Kidney tubule cell (primary cell): Measurements from ENCODE around the gene ARVCF.

ENCODE experiments used
- DNase-seq: peaks from one replicate; pipeline ENCODE4 v3.0.0-alpha.2; 2018; ENCODE audit warnings: low spot score

The ARVCF gene

GRCh38 chr22:19998991-19999820 lies 17.4 kb downstream of the ARVCF start:
- DNase-seq, result no peak

GRCh38 chr22:19998232-19998951 lies 18.2 kb downstream of the ARVCF start:
- DNase-seq, result no peak

GRCh38 chr22:19997561-19998231 lies 18.9 kb downstream of the ARVCF start:
- no peak for DNase-seq

GRCh38 chr22:19996694-19997384 lies 19.8 kb downstream of the ARVCF start:
- no peak for DNase-seq

GRCh38 chr22:19995611-19996339 lies 20.8 kb downstream of the ARVCF start:
- no peak for DNase-seq

DNA sequence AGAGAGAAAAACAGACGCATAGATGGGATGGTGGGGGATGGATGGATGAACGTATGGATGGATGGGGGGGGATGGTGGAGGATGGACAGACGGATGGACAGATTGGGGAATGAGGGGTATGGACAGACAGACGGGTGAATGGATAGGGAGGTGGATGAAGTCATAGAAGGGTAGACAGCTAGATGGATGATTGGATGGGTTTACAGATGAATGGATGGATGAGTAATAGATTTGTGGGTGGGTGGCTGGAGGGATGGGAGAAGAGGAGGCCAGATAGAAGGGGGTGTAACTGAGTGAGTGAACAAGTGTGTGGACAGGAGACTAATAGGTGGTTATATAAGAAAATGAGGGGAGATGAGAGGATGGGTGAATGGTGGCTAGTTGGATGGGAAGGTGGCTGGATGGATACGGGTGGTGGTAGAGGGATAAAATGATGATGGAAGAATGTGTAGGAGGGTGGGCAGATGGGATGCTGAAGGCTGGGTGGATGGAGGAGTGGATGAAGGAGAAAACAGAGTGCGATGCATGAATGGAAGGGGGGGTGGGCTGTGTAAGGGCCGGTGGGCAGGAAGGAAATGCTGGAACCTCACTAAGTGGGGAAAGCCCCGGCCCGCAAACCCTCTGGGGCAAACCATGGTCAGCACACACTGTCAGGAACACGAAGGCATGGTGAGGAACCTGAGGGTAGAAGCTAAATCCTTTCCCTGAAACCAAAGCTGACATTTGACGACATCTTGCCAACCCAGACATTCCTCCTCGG lies 21.6 kb downstream of the ARVCF start:
- peak; percentile 36 for DNase-seq

DNA sequence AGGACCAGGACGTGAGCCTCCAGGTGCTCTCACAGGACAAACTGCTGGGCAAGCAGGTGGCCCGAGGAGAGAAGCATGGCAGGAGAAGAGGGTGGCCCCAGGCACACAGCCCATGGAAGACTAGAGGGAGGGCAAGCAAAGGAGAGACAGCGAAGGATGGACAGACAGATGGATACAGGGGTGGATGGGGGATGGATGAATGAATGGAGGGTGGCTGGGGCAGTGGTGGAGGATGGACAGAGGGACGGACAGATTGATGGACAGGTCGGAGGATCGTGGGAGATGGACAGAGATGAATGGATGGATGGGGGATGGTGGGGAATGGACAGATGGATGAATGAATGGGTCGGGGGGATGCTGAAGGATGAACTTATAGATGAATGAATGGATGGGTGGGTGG lies 22.7 kb downstream of the ARVCF start:
- DNase-seq, result no peak

GRCh38 chr22:19992921-19993355 lies 23.7 kb downstream of the ARVCF start:
- DNase-seq, result no peak

GRCh38 chr22:19992481-19992911 lies 24.1 kb downstream of the ARVCF start:
- no peak for DNase-seq

DNA sequence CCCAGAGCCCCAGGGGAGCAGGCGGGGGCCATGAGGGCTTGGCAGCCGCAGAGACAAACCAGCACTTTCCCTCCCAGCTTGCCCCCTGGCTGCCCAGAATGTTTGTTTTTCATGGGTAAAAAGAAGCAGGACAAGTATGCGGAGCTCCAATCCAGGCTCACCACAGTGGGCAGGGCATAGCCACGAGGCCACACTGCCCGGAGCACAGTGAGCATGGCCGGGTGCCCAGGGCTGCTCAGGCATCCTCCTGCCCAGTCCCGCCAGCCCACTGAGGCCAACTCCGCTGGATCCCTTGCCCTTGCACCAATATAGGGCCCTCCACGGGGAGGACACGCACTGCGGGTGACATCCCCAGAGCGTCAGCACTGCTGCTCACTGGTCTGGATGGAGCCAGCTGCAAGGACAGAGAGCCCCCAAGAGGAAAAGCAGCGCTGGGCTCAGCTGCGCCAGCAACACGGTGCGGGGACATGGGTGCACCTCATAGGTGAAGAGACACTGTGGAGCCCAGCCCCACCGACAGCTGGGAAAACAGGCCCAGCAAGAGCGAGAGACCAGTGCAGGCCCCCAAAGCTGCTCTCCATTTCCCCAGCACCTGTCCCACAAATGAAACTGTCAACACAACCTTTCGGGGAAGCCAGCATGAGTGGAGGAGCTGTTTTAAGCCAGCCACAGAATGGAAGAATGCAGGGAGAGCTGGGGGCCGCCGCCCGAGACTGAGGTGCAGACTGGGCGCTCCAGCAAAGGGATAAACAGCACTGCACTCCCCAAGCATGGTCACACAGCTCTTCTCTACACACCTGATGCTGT lies 24.8 kb downstream of the ARVCF start:
- DNase-seq, result no peak

DNA sequence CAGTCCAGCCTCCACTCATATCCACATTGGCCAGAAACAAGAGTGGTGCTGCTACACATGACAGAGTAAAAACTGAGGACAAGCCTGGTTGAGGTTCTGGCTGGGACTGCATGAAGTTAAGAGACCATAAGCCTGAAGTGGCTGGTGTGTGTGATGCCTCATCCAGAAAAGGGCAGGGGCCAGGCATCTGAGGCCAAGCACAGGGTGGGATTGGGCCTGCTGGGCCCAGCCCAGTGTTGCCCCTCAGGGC lies 25.3 kb downstream of the ARVCF start:
- DNase-seq, result no peak

GRCh38 chr22:19990609-19991394 lies 25.8 kb downstream of the ARVCF start:
- no peak for DNase-seq

- DNase-seq, result no peak
Observed at GRCh38 chr22:19990188-19990587, 26.4 kb downstream of the ARVCF start.

DNA sequence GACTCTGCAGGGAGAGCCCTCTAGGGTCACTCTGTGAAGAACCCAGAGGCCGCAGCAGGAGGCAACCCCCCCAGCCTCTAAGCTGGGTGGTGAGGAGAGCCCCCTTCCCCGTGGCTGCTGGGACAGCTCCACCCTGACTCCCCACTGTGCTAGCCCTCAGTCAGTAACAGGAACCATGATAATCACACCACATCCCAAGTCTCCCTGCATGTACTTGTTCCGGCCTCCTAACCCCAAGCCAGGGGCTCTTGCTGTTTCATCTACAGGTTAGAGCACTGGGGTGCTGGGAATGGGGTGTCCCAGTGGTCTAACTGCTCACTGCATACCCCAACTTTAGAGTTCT lies 26.9 kb downstream of the ARVCF start:
- DNase-seq, result no peak

DNA sequence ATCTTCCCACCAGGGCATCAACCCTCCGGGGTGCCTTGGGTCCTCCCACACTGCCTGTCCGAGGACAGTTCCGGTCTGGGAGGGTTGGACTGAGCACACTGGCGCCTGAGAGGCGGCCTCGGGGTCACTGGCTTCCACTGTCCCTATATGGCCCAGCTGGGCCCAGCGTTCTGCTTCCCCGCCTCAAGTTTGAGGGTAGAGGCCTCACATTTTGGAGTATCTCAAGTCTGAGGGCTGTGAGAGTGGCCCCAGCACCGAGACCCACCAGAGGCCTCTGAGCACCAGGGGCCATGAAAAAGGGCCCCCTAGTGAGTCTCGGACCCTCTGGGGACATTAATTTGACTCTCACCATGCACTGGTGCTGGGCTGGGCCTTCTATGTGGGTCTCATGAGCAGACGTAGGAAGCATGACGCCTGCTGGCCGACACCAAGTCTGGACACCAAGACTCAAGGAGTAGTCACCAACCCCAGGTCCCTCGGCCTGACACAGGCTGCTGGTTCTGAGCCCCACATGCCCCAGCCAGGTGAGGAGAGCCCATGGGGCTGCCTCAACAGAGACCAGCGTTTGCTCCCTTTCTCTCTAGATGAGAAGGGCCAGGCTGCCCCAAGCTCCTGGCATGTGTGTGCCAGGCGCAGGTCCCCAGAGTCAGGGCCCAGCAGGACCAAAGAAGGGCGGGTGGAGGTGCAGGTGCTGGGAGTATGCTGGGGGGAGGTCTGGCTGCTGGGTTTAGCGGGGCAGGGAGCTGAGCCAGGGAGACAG lies 27.5 kb downstream of the ARVCF start:
- DNase-seq, result no peak

DNA sequence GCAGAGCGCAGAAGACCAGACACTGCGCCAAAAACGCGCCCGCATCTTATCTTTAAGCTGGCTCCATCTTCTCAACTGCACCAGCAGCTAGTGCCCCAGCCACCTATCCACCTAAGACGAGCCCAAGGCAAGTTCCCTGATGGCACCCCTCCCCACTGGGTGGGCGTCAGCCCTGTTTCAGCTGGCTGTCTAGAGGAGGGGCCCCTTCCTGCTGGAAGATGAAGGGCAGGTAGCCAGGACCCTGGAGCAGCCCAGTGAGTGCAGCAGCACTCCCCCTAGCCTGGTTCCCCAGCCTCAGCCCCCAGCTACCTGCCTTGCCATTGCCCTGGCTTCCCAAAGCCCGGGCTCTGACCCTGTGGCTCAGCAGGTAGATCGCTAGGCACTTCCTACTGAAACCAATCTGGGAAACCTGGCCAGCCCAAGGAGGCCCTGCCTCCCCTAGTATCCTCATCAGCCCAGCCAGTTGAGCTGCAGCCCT lies 28.3 kb downstream of the ARVCF start:
- DNase-seq, result no peak

DNA sequence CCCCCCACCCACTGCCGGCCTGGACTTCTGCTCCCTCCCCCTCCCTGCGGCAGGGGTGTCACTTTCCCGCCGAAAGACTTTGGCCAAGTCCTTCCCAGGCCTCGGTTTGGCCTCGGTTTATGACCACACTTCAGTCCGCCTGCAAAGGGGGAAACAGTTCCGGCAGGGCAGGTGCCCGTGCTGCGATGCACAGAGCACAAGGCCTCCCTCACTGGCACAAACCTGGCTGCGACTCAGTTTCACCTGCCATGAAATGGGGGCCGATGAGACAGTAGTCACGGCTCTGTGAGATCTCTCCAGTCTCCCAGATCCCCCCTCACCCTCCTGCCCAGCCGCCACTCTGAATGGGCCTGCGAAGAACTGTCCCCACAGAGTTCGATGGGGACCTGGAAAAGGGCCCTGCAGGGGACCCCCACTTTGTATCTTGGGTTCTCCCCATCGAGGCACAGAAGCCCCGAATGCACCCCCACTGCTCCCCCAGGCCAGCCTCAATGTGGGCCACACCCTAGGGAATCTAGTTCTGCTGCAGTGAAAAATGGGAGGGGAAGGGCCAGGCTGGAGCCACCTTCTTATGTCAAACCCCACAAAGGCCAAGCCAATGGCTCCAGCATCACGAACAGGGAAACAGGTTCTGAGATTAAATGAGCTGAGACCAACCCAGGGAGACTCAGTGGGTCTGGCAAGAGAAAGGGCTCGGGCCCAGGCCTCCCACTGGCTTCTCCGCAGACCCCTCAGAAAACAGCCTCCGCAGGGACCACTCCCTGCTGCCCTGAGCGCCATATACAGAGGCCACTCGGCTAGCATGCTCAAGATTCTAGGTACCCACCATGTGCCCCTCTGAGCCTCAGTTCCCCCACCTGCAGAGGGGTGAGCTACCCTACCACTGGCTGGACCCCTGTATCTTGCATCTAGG lies 29.0 kb downstream of the ARVCF start:
- DNase-seq, result no peak
